22Rv1 (cell line): ENCODE results near the gene SUPV3L1.

Source experiments
- CTCF ChIP-seq: fragments of 450-650 bp; IDR thresholded peaks from 2 replicates; pipeline ENCODE4 v1.5.1; 2017; ENCODE audit warnings: mild to moderate bottlenecking
- ZFX ChIP-seq: fragments of 450-650 bp; IDR thresholded peaks from 2 replicates; pipeline ENCODE4 v1.6.1; 2017; ENCODE audit warnings: antibody characterized with exemption, borderline replicate concordance

GRCh38 chr10:69250041-69250440 is 70.0 kb downstream of the SUPV3L1 start:
- TF ChIP-seq CTCF (no peak), ZFX (no peak)
